ENCODE data around the gene TMEM8B. TPM values are rescaled to one million over a fixed set of nuclear protein-coding genes. Genes with fewer than 3 reads are reported as not detected.

Gene TMEM8B
- total and polyA plus RNA-seq, 8 donors, result 4.9 to 17.2 (median 7.5) TPM

DNA sequence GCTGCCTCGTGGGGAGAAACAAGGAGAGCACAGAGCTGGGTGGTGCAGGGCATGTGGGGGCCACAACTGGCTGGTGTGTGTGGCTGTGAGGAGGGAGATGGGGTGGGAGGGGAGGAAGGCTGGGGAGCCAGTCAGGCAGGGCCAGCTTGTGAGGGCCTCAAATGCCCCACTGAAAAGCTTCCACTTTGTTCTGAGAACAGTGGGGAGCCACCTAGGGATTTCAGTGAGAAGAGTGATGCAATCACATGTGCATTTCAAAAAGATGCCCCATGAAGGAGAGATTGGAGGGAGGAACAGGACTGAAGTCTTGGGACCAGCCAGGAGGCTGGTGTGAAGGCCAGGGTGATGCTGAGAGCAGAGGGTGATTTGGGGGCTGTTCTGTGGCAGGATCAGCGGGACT lies 39.9 kb downstream of the TMEM8B start:
- Histone ChIP-seq H3K4me1 (no peaks in the 10 kb centered on the region), H3K36me3 (no peaks in the 10 kb centered on the region), H3K9me3 (no peaks in the 10 kb centered on the region), H3K4me3 (no peak overlapping the region), H3K27ac (no peak overlapping the region), H3K27me3 (no peaks in the 10 kb centered on the region)
- TF ChIP-seq CTCF (IDR thresholded peaks at IDR 0.05), result no peak
- ATAC-seq (no peak), DNase-seq (no peak), FAIRE-seq (no peak)
- intact Hi-C loops (cut with DNase I), result no loop called here
- WGBS, 2 donors, result 66 to 77% methylated on average over 2 of the region's 2 CpGs

- TF ChIP-seq CTCF (IDR thresholded peaks at IDR 0.05), result no peak
- Histone ChIP-seq H3K4me3 (no peak overlapping the region), H3K27me3 (no peaks in the 10 kb centered on the region), H3K4me1 (no peaks in the 10 kb centered on the region), H3K9me3 (no peaks in the 10 kb centered on the region), H3K36me3 (no peaks in the 10 kb centered on the region), H3K27ac (no peak overlapping the region)
- DNase-seq (peak in 1 of 6 donors; percentile 65), ATAC-seq (no peak), FAIRE-seq (no peak)
- intact Hi-C loops (cut with DNase I), result loop anchor here in 2 of 3 donors (5.0 to 10.0 kb wide), 2 partner anchors 75 to 82 kb away; partner anchors contain the start of gene NPR2 (in 1 of the 2)
- 78 to 87% methylated on average over 19 of the region's 19 CpGs for WGBS, 2 donors
Measured at GRCh38 chr9:35869621-35870216, 40.7 kb downstream of the TMEM8B start.

DNA sequence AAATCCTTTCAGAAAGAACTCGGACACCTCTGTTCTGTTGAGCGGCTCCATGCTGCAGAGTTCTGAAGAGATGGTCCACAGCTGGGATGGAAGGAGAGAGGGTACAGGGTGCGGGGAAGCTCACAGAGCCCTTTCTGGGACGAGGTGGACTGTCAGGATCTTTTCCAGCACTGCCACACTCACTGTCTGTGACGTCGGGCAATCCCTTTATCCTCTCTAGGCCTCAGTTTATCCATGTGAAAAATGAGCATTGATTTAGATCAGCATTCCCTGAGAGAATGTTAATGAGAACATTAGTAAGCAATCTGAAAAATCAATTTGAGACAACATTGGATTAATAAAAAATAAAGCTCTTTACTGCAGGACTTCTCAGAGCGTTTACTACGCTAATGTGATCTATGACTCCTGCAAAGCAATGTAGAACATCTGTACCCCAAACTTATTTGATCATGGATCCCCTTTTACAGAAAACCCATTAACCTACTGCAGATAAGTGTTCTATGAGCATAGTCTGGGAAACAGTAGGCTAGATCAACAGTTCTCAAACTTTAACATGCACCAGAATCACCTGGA lies 41.4 kb downstream of the TMEM8B start, which contains the start of gene OR13J1:
OR13J1 (minus strand) TSS at position 51 of the 573 bp plus-strand sequence; CDS start at position 51, 0 bp downstream.
- intact Hi-C loops (cut with DNase I), result loop anchor here in 2 of 3 donors (5.0 to 10.0 kb wide), 2 partner anchors 76 to 83 kb away; partner anchors contain the start of gene NPR2 (in 1 of the 2)
- FAIRE-seq, result no peak

DNA sequence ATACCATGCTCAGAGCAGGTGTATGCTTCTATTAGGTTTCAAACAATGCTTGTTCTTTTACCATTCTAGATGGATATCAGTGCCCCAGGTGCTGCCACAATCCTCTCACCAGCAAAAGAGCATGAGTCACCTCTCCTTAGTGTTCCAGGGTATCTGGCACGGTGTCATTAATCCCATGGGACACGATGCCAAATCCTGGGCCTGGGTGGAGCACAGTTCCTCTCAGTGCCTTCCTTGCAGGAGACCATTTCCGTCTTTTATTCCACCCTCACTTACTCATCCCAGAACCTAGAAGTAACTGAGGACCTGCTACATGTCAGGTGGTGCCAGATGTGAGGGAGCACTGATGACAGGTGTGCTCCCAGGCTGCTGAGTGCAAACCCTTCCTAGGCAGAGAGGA lies 42.5 kb downstream of the TMEM8B start:
- no peak for FAIRE-seq
- Histone ChIP-seq H3K27me3 (no peaks in the 10 kb centered on the region), H3K4me1 (no peaks in the 10 kb centered on the region), H3K9me3 (no peaks in the 10 kb centered on the region), H3K27ac (no peak overlapping the region), H3K36me3 (no peaks in the 10 kb centered on the region), H3K4me3 (no peak overlapping the region)
- WGBS, 2 donors, result 50 to 52% methylated on average over 3 of the region's 3 CpGs
- peak in 3 of 4 donors; percentile 30 to 39 (median 31) for ATAC-seq
- TF ChIP-seq CTCF (IDR thresholded peaks at IDR 0.05), result no peak
- DNase-seq, result peak in 2 of 6 donors; percentile 41 to 74
- intact Hi-C loops (cut with DNase I), result loop anchor here in 2 of 3 donors (5.0 to 10.0 kb wide), 2 partner anchors 77 to 84 kb away; partner anchors contain the start of gene NPR2 (in 1 of the 2)

More for the DNA sequence above, 41.4 kb downstream of the TMEM8B start, which contains the start of gene OR13J1:
- no peaks in the 10 kb centered on the region for H3K36me3 ChIP-seq
- H3K27me3 ChIP-seq, result no peaks in the 10 kb centered on the region
- H3K4me3 ChIP-seq, result no peak within 1 kb of the TSS
- H3K9me3 ChIP-seq, result no peaks in the 10 kb centered on the region
- DNase-seq, result no peak
- H3K4me1 ChIP-seq, result no peaks in the 10 kb centered on the region
- no peak for TF ChIP-seq CTCF (IDR thresholded peaks at IDR 0.05)
- ATAC-seq, result no peak
- H3K27ac ChIP-seq, result no peak within 1 kb of the TSS
- 79 to 81% methylated on average over 8 of the region's 8 CpGs for WGBS, 2 donors

All from pancreas (tissue), 10 donors.